Left ventricle myocardium inferior (tissue), 1 donor: ENCODE measurements around the gene FADD. TPM values are rescaled to one million over a fixed set of nuclear protein-coding genes. Genes with fewer than 3 reads are reported as not detected.
A peak's percentile ranks its signal among the peaks of the same experiment; 100 is the strongest.

Experiments
- DNase-seq: peaks from one replicate; pipeline ENCODE4 v3.0.0-alpha.2; 2020
- H3K27ac ChIP-seq: fragments of 200-600 bp; replicated peaks from 2 replicates; pipeline ENCODE4 v1.8.0; 2021
- H3K27me3 ChIP-seq: fragments of 200-600 bp; 2 replicates; pipeline ENCODE4 v1.8.0; 2021; ENCODE audit warnings: low read depth
- H3K36me3 ChIP-seq: fragments of 200-600 bp; 2 replicates; pipeline ENCODE4 v1.8.0; 2021
- H3K4me1 ChIP-seq: fragments of 200-600 bp; 2 replicates; pipeline ENCODE4 v1.8.0; 2021
- H3K4me3 ChIP-seq: fragments of 200-600 bp; 2 replicates; pipeline ENCODE4 v1.8.0; 2021; ENCODE audit warnings: mild to moderate bottlenecking, moderate library complexity
- H3K9me3 ChIP-seq: fragments of 200-600 bp; replicated peaks from 2 replicates; pipeline ENCODE4 v1.8.0; 2021
- intact Hi-C: fragments of 100-400 bp; cut with micrococcal nuclease; formaldehyde crosslinking; loops from one replicate; pipeline ENCODE4 v1.11.0; 2022
- total RNA-seq: library from RNA; stranded (reverse); fragmentation: NEBNext Ultra II Directional; extraction: Animal tissue kit (Norgen Biotek cat#: 25700); gene quantifications from one replicate; pipeline ENCODE4 v1.2.1, GENCODE V29; 2021
- TF ChIP-seq, protein P1 (sequence below): fragments of 200-600 bp; IDR thresholded peaks from 2 replicates; pipeline ENCODE4 v1.8.0; 2021; ENCODE audit warnings: antibody characterized with exemption, mild to moderate bottlenecking, borderline replicate concordance
- donor health status: DM: no; HTN: yes; CAD: no; lungs with severe emphysema.

Gene FADD
- total RNA-seq, 1 donor from 2014 or later: 10.7 TPM

DNA sequence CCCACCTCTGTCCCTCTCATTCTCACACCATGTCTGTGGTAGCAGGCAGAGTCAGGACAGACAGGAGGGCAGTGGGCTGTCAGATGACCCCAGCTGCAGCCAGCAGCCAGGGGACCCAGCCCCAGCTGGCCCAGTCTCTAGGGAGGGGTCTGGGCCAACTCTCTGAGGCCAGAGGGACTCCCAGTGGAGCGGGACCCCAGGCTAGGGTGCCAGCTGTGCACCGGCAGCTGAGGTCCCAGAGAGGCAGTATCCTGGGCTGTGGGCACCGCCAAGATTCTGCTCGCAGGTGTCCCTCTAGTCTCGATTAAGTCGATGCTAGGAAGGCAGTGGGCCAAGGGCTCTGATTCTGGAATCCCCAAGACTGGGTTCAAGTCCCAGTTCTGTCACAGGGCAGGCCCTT is 16.7 kb upstream of the FADD start:
- Histone ChIP-seq H3K4me1 (no peaks in the 10 kb centered on the region), H3K9me3 (no peaks in the 10 kb centered on the region), H3K36me3 (peaks cover 3% of the 10 kb centered on the region), H3K4me3 (no peak overlapping the region), H3K27ac (no peak overlapping the region), H3K27me3 (peaks cover 8% of the 10 kb centered on the region)
- intact Hi-C loops: no loop called here
- TF ChIP-seq, protein P1, sequence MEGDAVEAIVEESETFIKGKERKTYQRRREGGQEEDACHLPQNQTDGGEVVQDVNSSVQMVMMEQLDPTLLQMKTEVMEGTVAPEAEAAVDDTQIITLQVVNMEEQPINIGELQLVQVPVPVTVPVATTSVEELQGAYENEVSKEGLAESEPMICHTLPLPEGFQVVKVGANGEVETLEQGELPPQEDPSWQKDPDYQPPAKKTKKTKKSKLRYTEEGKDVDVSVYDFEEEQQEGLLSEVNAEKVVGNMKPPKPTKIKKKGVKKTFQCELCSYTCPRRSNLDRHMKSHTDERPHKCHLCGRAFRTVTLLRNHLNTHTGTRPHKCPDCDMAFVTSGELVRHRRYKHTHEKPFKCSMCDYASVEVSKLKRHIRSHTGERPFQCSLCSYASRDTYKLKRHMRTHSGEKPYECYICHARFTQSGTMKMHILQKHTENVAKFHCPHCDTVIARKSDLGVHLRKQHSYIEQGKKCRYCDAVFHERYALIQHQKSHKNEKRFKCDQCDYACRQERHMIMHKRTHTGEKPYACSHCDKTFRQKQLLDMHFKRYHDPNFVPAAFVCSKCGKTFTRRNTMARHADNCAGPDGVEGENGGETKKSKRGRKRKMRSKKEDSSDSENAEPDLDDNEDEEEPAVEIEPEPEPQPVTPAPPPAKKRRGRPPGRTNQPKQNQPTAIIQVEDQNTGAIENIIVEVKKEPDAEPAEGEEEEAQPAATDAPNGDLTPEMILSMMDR: no peak
- no peak for DNase-seq

GRCh38 chr11:70186936-70187335 is 16.2 kb upstream of the FADD start:
- intact Hi-C loops: no loop called here
- DNase-seq: no peak
- H3K27ac ChIP-seq: no peak overlapping the region

GRCh38 chr11:70187771-70188170 is 15.3 kb upstream of the FADD start:
- no peak for DNase-seq
- TF ChIP-seq, protein P1: no peak
- intact Hi-C loops: no loop called here
- no peaks in the 10 kb centered on the region for H3K4me1 ChIP-seq
- peaks cover 7% of the 10 kb centered on the region for H3K27me3 ChIP-seq
- H3K9me3 ChIP-seq: no peaks in the 10 kb centered on the region
- no peak overlapping the region for H3K27ac ChIP-seq
- no peak overlapping the region for H3K4me3 ChIP-seq
- H3K36me3 ChIP-seq: no peaks in the 10 kb centered on the region

More at GRCh38 chr11:70186936-70187335, 16.2 kb upstream of the FADD start:
- Histone ChIP-seq H3K9me3 (no peaks in the 10 kb centered on the region), H3K27me3 (peaks cover 5% of the 10 kb centered on the region), H3K4me3 (no peak overlapping the region), H3K4me1 (no peaks in the 10 kb centered on the region), H3K36me3 (peaks cover 1% of the 10 kb centered on the region)
- TF ChIP-seq, protein P1: no peak

DNA sequence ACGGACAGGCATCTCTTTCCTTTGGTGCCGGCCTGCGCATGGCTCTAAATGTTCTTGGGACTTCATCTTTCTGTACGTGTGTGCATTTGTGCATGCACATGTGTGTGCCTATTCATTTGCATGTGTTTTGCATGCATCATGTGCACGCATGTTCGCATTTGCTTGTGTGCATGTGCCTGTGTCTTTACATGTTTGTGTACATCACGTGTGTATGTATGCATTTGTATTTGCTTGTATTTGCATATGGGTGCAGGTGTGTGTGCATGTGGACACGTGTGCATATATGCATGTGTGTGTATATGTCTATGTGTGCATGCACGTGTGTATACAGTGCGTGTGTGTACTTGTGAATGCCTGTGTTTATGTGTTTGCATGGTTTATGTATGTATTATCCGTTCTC is 13.5 kb upstream of the FADD start:
- Histone ChIP-seq H3K27ac (no peak overlapping the region), H3K27me3 (peaks cover 17% of the 10 kb centered on the region), H3K4me3 (no peak overlapping the region), H3K9me3 (no peaks in the 10 kb centered on the region), H3K4me1 (no peaks in the 10 kb centered on the region), H3K36me3 (no peaks in the 10 kb centered on the region)
- TF ChIP-seq, protein P1: no peak
- DNase-seq: no peak
- intact Hi-C loops: loop anchor here (5.0 kb wide), 2 partner anchors 272 to 507 kb away; no protein-coding TSS in a partner anchor

- H3K36me3 ChIP-seq: no peaks in the 10 kb centered on the region
- peaks cover 15% of the 10 kb centered on the region for H3K27me3 ChIP-seq
- no peak overlapping the region for H3K4me3 ChIP-seq
- no peaks in the 10 kb centered on the region for H3K9me3 ChIP-seq
- no peaks in the 10 kb centered on the region for H3K4me1 ChIP-seq
- intact Hi-C loops: loop anchor here (5.0 kb wide), 2 partner anchors 274 to 509 kb away; no protein-coding TSS in a partner anchor
- no peak overlapping the region for H3K27ac ChIP-seq
- DNase-seq: peak; percentile 83
- TF ChIP-seq, protein P1: peak; percentile 94
These were observed 11.5 kb upstream of the FADD start for GRCh38 chr11:70191495-70192140.
